Spleen (tissue), 11 donors: ENCODE data around the gene RAB35. TPM values are rescaled to one million over a fixed set of nuclear protein-coding genes. Genes with fewer than 3 reads are reported as not detected.

Experiments
- DNase-seq: peaks from one replicate; pipeline ENCODE4 v3.0.0-alpha.2; 2020
- H3K27ac ChIP-seq, 8 donors: fragments of 200-600 bp; sonication (generic) in 7 of 8; 1 replicate in 4 of 8; 2 replicates in 4 of 8; pipeline versions ENCODE4 v1.5.0 to v1.8.0; 2016 to 2021; ENCODE audit warnings: inconsistent platforms in 4 of 8, mild to moderate bottlenecking in 4 of 8, moderate library complexity in 1 of 8
- H3K27me3 ChIP-seq, 7 donors: fragments of 200-600 bp; sonication (generic) in 6 of 7; replicated peaks in 1 of 7; 1 replicate in 4 of 7; 2 replicates in 3 of 7; pipeline versions ENCODE4 v1.5.0 to v1.8.0; 2016 to 2021; ENCODE audit warnings: inconsistent platforms in 3 of 7, mild to moderate bottlenecking in 1 of 7
- H3K36me3 ChIP-seq, 6 donors: fragments of 200-600 bp; sonication (generic) in 5 of 6; 1 replicate in 4 of 6; 2 replicates in 2 of 6; pipeline versions ENCODE4 v1.5.0 to v1.8.0; 2016 to 2021; ENCODE audit warnings: inconsistent platforms in 2 of 6
- H3K4me1 ChIP-seq, 6 donors: fragments of 200-600 bp; sonication (generic) in 5 of 6; 1 replicate in 3 of 6; 2 replicates in 3 of 6; pipeline versions ENCODE4 v1.5.0 to v1.8.0; 2016 to 2021; ENCODE audit warnings: inconsistent platforms in 3 of 6
- H3K4me3 ChIP-seq, 8 donors: fragments of 200-600 bp; sonication (generic) in 7 of 8; 1 replicate in 4 of 8; 2 replicates in 4 of 8; pipeline versions ENCODE4 v1.5.0 to v1.8.0; 2016 to 2021; ENCODE audit warnings: inconsistent platforms in 4 of 8, mild to moderate bottlenecking in 4 of 8, moderate library complexity in 2 of 8
- H3K9me3 ChIP-seq, 8 donors: fragments of 200-600 bp; sonication (generic) in 7 of 8; 1 replicate in 4 of 8; 2 replicates in 4 of 8; pipeline versions ENCODE4 v1.5.0 to v1.8.0; 2016 to 2021; ENCODE audit warnings: inconsistent platforms in 4 of 8
- POLR2A ChIP-seq, 3 donors: fragments of 450-650 bp; IDR thresholded peaks; one replicate each; pipeline ENCODE4 v1.5.1; 2017; ENCODE audit warnings: antibody characterized with exemption in 3 of 3, mild to moderate bottlenecking in 1 of 3
- POLR2AphosphoS5 ChIP-seq, 3 donors: sonication (generic); formaldehyde crosslinking; IDR thresholded peaks; one replicate each; pipeline ENCODE4 v1.5.1; 2017; ENCODE audit warnings: antibody characterized with exemption in 3 of 3
- WGBS, 5 donors: extraction: QIAGEN DNeasy Blood & Tissue Kit in 3 of 5; methylation state at CpG; one replicate each; pipeline versions ENCODE4 v1.1.5 to v1.1.7; 2013 to 2018; 5-methylcytosine and 5-hydroxymethylcytosine counted together
- intact Hi-C: fragments of 100-400 bp; cut with DNase I; formaldehyde crosslinking; loops from one replicate; pipeline ENCODE4 v1.15.0; 2023; ENCODE audit warnings: low total_unique reads
- polyA plus RNA-seq, 3 donors: library from polyadenylated mRNA; stranded (reverse); fragments of 200-250 nt; gene quantifications; one replicate each; pipeline ENCODE4 v1.2.1, GENCODE V29; 2013
- total RNA-seq, 7 donors: library from RNA; depleted of rRNA in 3 of 7; stranded (reverse); fragments of >200 nt in 3 of 7; fragmentation: NEBNext Ultra II Directional in 4 of 7; extraction: Animal tissue kit (Norgen Biotek cat#: 25700) in 4 of 7; gene quantifications; one replicate each; pipeline versions ENCODE4 v1.1.0 to v1.2.1, GENCODE V29; 2016 to 2021
- TF ChIP-seq, protein P1 (sequence below), 11 experiments: fragments of 200-600 bp in 7 of 11; fragments of 450-650 bp in 4 of 11; sonication (generic) in 4 of 11; IDR thresholded peaks in 8 of 11; conservative IDR thresholded peaks in 3 of 11; 1 replicate in 7 of 11; 2 replicates in 4 of 11; pipeline versions ENCODE4 v1.4.0 to v1.8.0; 2016 to 2021; ENCODE audit warnings: antibody characterized with exemption in 11 of 11, inconsistent platforms in 4 of 11, mild to moderate bottlenecking in 1 of 11
- donor health status: healthy with polysubstance abuse.
- donor health status: DM: no; HTN: no; CAD: no; lungs with moderate emphysema.
- donor health status: DM: no; HTN: no; CAD: no.
- donor health status: Bipolar disorder and iron deficiency.
- donor health status: healthy.
- donor health status: DM: no; HTN: no; CAD: no.
- donor health status: DM: yes; HTN: yes; CAD: no.

RAB35 gene
- total and polyA plus RNA-seq, 10 donors: 14.8 to 69.8 (median 40.1) TPM

DNA sequence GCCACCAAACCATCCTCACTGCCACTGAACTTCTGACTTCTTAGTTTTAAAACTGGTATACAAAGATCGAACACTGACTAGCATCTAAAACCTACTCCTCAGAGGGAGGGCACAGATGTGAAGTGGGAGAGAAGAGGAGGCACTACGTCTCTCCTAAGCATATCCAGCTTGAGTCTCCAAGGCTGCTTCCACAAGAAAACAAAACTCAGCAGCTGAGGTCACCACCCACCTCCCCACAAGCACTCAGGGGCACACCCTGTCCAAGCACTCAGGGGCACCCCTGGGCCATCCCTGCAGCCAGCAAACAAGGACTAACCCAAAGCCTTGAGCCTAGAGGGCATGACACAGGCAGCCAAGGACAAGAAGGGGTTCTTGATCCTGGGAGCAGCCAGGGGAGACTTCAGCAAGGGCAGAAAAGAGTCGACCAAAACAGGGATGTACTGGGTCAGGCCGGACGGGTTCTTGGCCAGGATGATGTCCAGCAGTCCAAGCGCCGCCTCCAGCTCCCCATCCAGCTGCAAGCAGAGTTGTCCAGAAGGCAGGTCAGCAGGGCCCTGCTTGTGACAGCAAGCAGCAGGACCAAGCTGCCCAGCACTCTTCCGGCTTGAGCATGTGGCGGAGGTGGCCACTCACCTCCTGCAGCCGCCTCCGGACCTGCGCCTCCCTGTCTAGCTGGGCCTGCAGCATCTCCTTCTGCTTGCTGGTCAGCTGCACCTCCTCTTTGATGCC, 43.1 kb upstream of the RAB35 start:
- Histone ChIP-seq H3K9me3 (no peaks in the 10 kb centered on the region), H3K4me3 (no peak overlapping the region), H3K27me3 (no peaks in the 10 kb centered on the region), H3K27ac (no peak overlapping the region), H3K36me3 (peaks cover 14 to 100% (median 99%) of the 10 kb centered on the region in 6 donors), H3K4me1 (no peaks in the 10 kb centered on the region)
- TF ChIP-seq, protein P1, sequence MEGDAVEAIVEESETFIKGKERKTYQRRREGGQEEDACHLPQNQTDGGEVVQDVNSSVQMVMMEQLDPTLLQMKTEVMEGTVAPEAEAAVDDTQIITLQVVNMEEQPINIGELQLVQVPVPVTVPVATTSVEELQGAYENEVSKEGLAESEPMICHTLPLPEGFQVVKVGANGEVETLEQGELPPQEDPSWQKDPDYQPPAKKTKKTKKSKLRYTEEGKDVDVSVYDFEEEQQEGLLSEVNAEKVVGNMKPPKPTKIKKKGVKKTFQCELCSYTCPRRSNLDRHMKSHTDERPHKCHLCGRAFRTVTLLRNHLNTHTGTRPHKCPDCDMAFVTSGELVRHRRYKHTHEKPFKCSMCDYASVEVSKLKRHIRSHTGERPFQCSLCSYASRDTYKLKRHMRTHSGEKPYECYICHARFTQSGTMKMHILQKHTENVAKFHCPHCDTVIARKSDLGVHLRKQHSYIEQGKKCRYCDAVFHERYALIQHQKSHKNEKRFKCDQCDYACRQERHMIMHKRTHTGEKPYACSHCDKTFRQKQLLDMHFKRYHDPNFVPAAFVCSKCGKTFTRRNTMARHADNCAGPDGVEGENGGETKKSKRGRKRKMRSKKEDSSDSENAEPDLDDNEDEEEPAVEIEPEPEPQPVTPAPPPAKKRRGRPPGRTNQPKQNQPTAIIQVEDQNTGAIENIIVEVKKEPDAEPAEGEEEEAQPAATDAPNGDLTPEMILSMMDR (IDR thresholded peaks at IDR 0.05 in 8 of 11, conservative IDR thresholded peaks at IDR 0.05 in 3 of 11): no peak
- TF ChIP-seq POLR2AphosphoS5 (IDR thresholded peaks at IDR 0.05) (no peak), POLR2A (IDR thresholded peaks at IDR 0.05) (no peak)
- intact Hi-C loops: no loop called here
- DNase-seq: no peak
- WGBS, 5 donors: 91 to 96% (median 95%) methylated on average over 11 to 12 of the region's 12 CpGs

DNA sequence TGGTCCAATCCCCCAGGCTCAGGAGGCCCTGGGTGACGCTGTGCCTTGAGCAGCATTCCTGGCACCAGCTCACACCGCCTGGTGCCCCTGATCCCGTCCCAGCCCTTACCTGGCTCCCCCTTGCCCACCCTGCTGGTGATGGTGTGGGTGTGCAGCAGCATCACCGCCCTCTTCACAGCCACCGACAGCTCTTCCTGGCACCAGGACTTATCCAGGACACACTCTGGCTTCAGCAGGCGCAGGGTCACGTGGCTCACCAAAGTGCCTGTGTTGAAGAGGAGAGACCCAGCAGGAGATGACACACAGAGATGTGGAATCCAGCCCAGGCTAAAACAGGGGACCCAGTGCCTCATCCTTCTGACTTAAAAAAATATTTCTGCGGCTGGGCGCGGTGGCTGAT, 41.8 kb upstream of the RAB35 start:
- Histone ChIP-seq H3K27ac (no peak overlapping the region), H3K4me1 (no peaks in the 10 kb centered on the region), H3K9me3 (no peaks in the 10 kb centered on the region), H3K36me3 (peaks cover 20 to 100% (median 99%) of the 10 kb centered on the region in 6 donors), H3K27me3 (no peaks in the 10 kb centered on the region), H3K4me3 (no peak overlapping the region)
- no peak for DNase-seq
- WGBS, 5 donors: 96 to 100% (median 97%) methylated on average over 9 to 10 of the region's 10 CpGs
- intact Hi-C loops: no loop called here
- TF ChIP-seq POLR2A (IDR thresholded peaks at IDR 0.05): no peak
- TF ChIP-seq, protein P1 (IDR thresholded peaks at IDR 0.05 in 8 of 11, conservative IDR thresholded peaks at IDR 0.05 in 3 of 11): no peak
- TF ChIP-seq POLR2AphosphoS5 (IDR thresholded peaks at IDR 0.05): peak in 1 of 3 donors; percentile 9

DNA sequence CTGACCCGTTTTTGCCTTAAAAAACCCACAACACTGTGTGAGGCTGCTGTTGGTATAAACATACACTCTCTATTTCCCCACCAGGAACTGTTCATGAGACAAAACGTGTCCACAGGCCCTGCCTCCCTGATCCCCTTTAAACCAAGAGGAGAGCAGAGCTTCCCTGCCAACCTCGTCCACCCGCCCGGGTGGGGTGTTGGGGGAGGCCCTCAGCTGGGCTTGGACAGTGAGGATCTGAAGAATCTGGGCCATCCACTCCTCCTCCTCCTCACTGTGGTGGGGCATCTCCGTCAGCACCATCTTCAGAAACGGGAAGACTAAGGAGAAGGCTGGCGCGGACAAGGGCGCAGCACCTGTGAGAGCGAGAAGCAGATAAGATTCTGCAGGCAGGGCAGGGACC, 41.1 kb upstream of the RAB35 start:
- Histone ChIP-seq H3K27ac (no peak overlapping the region), H3K27me3 (no peaks in the 10 kb centered on the region), H3K4me1 (no peaks in the 10 kb centered on the region), H3K9me3 (no peaks in the 10 kb centered on the region), H3K4me3 (no peak overlapping the region), H3K36me3 (peaks cover 22 to 100% (median 99%) of the 10 kb centered on the region in 6 donors)
- TF ChIP-seq POLR2A (IDR thresholded peaks at IDR 0.05) (no peak), POLR2AphosphoS5 (IDR thresholded peaks at IDR 0.05) (no peak)
- TF ChIP-seq, protein P1 (IDR thresholded peaks at IDR 0.05 in 8 of 11, conservative IDR thresholded peaks at IDR 0.05 in 3 of 11): no peak
- WGBS, 5 donors: 88 to 95% (median 94%) methylated on average over 11 of the region's 11 CpGs
- intact Hi-C loops: no loop called here
- no peak for DNase-seq

DNA sequence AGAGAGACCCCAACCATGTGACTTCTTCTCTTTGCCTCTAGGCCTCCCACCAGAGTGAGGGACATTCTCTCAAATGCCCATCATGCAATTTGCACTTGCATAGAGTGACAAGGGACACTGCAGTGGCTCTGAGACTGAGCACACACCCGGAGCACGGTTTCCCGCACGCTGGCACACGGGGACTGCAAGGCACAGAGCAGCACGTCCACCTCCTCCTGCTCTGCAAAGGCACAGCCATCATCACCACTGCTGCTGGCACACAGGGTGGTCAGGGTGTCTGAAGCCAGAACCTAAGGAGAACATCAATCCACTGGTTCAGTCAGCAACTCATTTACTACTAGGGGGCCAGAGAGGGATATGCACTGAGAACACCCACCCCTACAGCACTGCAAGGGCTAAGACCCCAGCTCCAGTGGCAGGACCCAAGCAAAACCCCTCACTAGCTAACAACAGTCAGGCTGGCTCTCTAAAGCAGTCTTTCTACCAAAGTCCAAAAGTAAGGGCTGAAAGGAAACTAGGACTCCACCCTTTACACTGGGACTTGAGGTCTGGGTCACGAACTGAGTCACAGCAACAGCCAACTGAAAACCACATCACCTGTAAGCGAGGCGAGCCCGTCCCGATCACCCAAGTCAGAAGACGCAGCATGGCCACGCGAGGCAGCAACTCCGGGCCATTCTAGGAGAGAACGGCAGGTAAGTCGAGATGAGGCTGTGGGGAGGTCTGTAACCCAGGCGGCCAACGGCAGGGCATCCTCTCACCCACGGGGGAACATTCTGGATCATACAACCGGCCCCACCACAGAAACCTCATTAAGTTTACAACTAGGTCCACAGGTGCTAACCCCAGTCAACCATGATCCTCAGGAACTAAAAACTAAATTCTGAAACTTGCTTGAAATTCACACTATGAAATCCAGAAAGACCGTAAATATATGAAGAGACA, 40.0 kb upstream of the RAB35 start:
- DNase-seq: no peak
- peaks cover 22 to 100% (median 94%) of the 10 kb centered on the region in 6 donors for H3K36me3 ChIP-seq
- H3K9me3 ChIP-seq: no peaks in the 10 kb centered on the region
- intact Hi-C loops: no loop called here
- no peaks in the 10 kb centered on the region for H3K4me1 ChIP-seq
- no peak overlapping the region for H3K4me3 ChIP-seq
- TF ChIP-seq POLR2AphosphoS5 (IDR thresholded peaks at IDR 0.05) (no peak), POLR2A (IDR thresholded peaks at IDR 0.05) (no peak)
- TF ChIP-seq, protein P1 (IDR thresholded peaks at IDR 0.05 in 8 of 11, conservative IDR thresholded peaks at IDR 0.05 in 3 of 11): no peak
- no peaks in the 10 kb centered on the region for H3K27me3 ChIP-seq
- 86 to 94% (median 92%) methylated on average over 22 of the region's 22 CpGs for WGBS, 5 donors
- no peak overlapping the region for H3K27ac ChIP-seq
